Calu3 (cell line): ENCODE measurements around the gene TNRC6A. TPM values are rescaled to one million over a fixed set of nuclear protein-coding genes. Genes with fewer than 3 reads are reported as not detected.

Source experiments
- BruUV-seq: library from RNA; stranded (reverse); fragments of 400-500 nt; replicated peaks from 2 replicates; lab custom pipeline; 2021; lab: Mats Ljungman, UMichigan
- CTCF ChIA-PET: fragments of 300-600 bp; sonication (Branson Sonifier 250); formaldehyde crosslinking; loops from one replicate; lab custom pipeline; 2022; ENCODE audit warnings: antibody characterized with exemption; lab: Charles Lee
- DNase-seq: peaks from one replicate; pipeline ENCODE4 v3.0.0; 2022
- H3K27ac Mint-ChIP-seq: one replicate; pipeline ENCODE4 v1.8.0; 2022; ENCODE audit warnings: mixed read lengths; ENCODE audit not compliant: unreplicated experiment
- H3K27me3 Mint-ChIP-seq: one replicate; pipeline ENCODE4 v1.8.0; 2022; ENCODE audit warnings: mixed read lengths; ENCODE audit not compliant: unreplicated experiment
- H3K36me3 Mint-ChIP-seq: one replicate; pipeline ENCODE4 v1.8.0; 2022; ENCODE audit warnings: mild to moderate bottlenecking, moderate library complexity, mixed read lengths; ENCODE audit not compliant: insufficient read depth, unreplicated experiment
- H3K4me1 Mint-ChIP-seq: one replicate; pipeline ENCODE4 v1.8.0; 2022; ENCODE audit warnings: mild to moderate bottlenecking, low read depth, mixed read lengths; ENCODE audit not compliant: unreplicated experiment
- H3K4me3 Mint-ChIP-seq: one replicate; pipeline ENCODE4 v1.8.0; 2022; ENCODE audit warnings: mild to moderate bottlenecking, low read depth, moderate library complexity, mixed read lengths; ENCODE audit not compliant: unreplicated experiment
- H3K9me3 Mint-ChIP-seq: one replicate; pipeline ENCODE4 v1.8.0; 2022; ENCODE audit warnings: low read depth, mixed read lengths; ENCODE audit not compliant: unreplicated experiment
- CTCF ChIP-seq: fragments of 200-600 bp; IDR thresholded peaks from one replicate; pipeline ENCODE4 v1.8.0; 2022; ENCODE audit warnings: antibody characterized with exemption; ENCODE audit not compliant: unreplicated experiment
- intact Hi-C: fragments of 100-400 bp; cut with micrococcal nuclease; formaldehyde crosslinking; loops from one replicate; pipeline ENCODE4 v1.10.0; 2022; ENCODE audit not compliant: unreplicated experiment
- total RNA-seq: library from RNA; stranded (reverse); gene quantifications from 2 replicates; pipeline ENCODE4 v1.2.3, GENCODE V29; 2022

Gene TNRC6A
- total RNA-seq, 1 experiment from 2014 or later: 60.1 TPM

GRCh38 chr16:24764916-24765315 is 35.5 kb downstream of the TNRC6A start:
- H3K27me3 Mint-ChIP-seq: no peaks in the 10 kb centered on the region
- TF ChIP-seq CTCF: no peak
- no peak overlapping the region for H3K4me3 Mint-ChIP-seq
- no peak for DNase-seq
- peaks cover 3% of the 10 kb centered on the region for H3K4me1 Mint-ChIP-seq
- intact Hi-C loops: no loop called here
- CTCF ChIA-PET: no interaction called here
- no peaks in the 10 kb centered on the region for H3K9me3 Mint-ChIP-seq
- no TSS peak for BruUV-seq
- no peak overlapping the region for H3K27ac Mint-ChIP-seq
- H3K36me3 Mint-ChIP-seq: peaks cover 19% of the 10 kb centered on the region

- Mint-ChIP-seq H3K4me3 (no peak overlapping the region), H3K9me3 (no peaks in the 10 kb centered on the region), H3K4me1 (peaks cover 11% of the 10 kb centered on the region), H3K27ac (no peak overlapping the region), H3K27me3 (no peaks in the 10 kb centered on the region), H3K36me3 (peaks cover 19% of the 10 kb centered on the region)
- no peak for TF ChIP-seq CTCF
- intact Hi-C loops: no loop called here
- DNase-seq: no peak
- CTCF ChIA-PET: no interaction called here
- BruUV-seq: no TSS peak
Measured at GRCh38 chr16:24766057-24766456, 36.6 kb downstream of the TNRC6A start.

- CTCF ChIA-PET: no interaction called here
- no TSS peak for BruUV-seq
- intact Hi-C loops: no loop called here
- Mint-ChIP-seq H3K27ac (peak overlapping the region; percentile 15), H3K27me3 (no peaks in the 10 kb centered on the region), H3K9me3 (no peaks in the 10 kb centered on the region), H3K36me3 (peaks cover 13% of the 10 kb centered on the region), H3K4me1 (peaks cover 11% of the 10 kb centered on the region), H3K4me3 (no peak overlapping the region)
- TF ChIP-seq CTCF: no peak
- no peak for DNase-seq
Measured at GRCh38 chr16:24769806-24770205, 40.4 kb downstream of the TNRC6A start.

- Mint-ChIP-seq H3K4me3 (no peak overlapping the region), H3K36me3 (peaks cover 13% of the 10 kb centered on the region), H3K27ac (no peak overlapping the region), H3K4me1 (peaks cover 11% of the 10 kb centered on the region), H3K27me3 (no peaks in the 10 kb centered on the region), H3K9me3 (no peaks in the 10 kb centered on the region)
- CTCF ChIA-PET: no interaction called here
- no peak for DNase-seq
- intact Hi-C loops: no loop called here
- TF ChIP-seq CTCF: no peak
- no TSS peak for BruUV-seq
Measured at GRCh38 chr16:24771132-24771778, 41.8 kb downstream of the TNRC6A start.
